Heart right ventricle (tissue), 16 donors: ENCODE results near the gene SPATC1L. TPM values are rescaled to one million over a fixed set of nuclear protein-coding genes. Genes with fewer than 3 reads are reported as not detected.

Experiments
- ATAC-seq, 8 donors: fragments of 200-7000 bp; cut with Tn5 transposase; one replicate each; pipeline ENCODE4 v1.9.1; 2020; ENCODE audit warnings: mild to moderate bottlenecking in 8 of 8, moderate library complexity in 8 of 8, moderate number of reproducible peaks in 1 of 8
- DNase-seq, 2 donors: peaks; one replicate each; pipeline ENCODE4 v3.0.0-alpha.2; 2020
- H3K27ac ChIP-seq, 10 donors: fragments of 200-600 bp; sonication (generic) in 2 of 10; one replicate each; pipeline versions ENCODE4 v1.5.0 to v1.8.0; 2020 to 2022; ENCODE audit warnings: mild to moderate bottlenecking in 3 of 10
- H3K27me3 ChIP-seq, 7 donors: fragments of 200-600 bp; one replicate each; pipeline ENCODE4 v1.8.0; 2021 to 2022; ENCODE audit warnings: mild to moderate bottlenecking in 2 of 7
- H3K36me3 ChIP-seq, 9 donors: fragments of 200-600 bp; sonication (generic) in 1 of 9; one replicate each; pipeline versions ENCODE4 v1.5.0 to v1.8.0; 2020 to 2022; ENCODE audit warnings: mild to moderate bottlenecking in 2 of 9
- H3K4me1 ChIP-seq, 9 donors: fragments of 200-600 bp; sonication (generic) in 1 of 9; one replicate each; pipeline versions ENCODE4 v1.5.0 to v1.8.0; 2020 to 2022; ENCODE audit warnings: mild to moderate bottlenecking in 4 of 9
- H3K4me3 ChIP-seq, 10 donors: fragments of 200-600 bp; sonication (generic) in 2 of 10; one replicate each; pipeline versions ENCODE4 v1.5.0 to v1.8.0; 2020 to 2022; ENCODE audit warnings: mild to moderate bottlenecking in 7 of 10, moderate library complexity in 2 of 10
- H3K9me3 ChIP-seq, 11 donors: fragments of 200-600 bp in 10 of 11; sonication (generic) in 2 of 11; one replicate each; pipeline versions ENCODE4 v1.5.0 to v1.8.0; 2013 to 2022; ENCODE audit warnings: mild to moderate bottlenecking in 2 of 11, control low read depth in 1 of 11, moderate library complexity in 1 of 11
- WGBS, 2 donors: extraction: QIAGEN DNeasy Blood & Tissue Kit; methylation state at CpG; one replicate each; pipeline ENCODE4 v1.1.7; 2013; ENCODE audit warnings: inconsistent platforms in 1 of 2; 5-methylcytosine and 5-hydroxymethylcytosine counted together
- intact Hi-C, 10 donors: fragments of 100-400 bp; cut with DNase I; formaldehyde crosslinking; loops; one replicate each; pipeline versions ENCODE4 v1.11.1 to v1.14.2; 2022
- polyA plus RNA-seq, 2 donors: library from polyadenylated mRNA; stranded (reverse); fragments of 200-250 nt; gene quantifications; one replicate each; pipeline ENCODE4 v1.2.3, GENCODE V29; 2013
- total RNA-seq, 10 donors: library from RNA; stranded (reverse); fragmentation: NEBNext Ultra II Directional in 3 of 10; extraction: Animal tissue kit (Norgen Biotek cat#: 25700) in 3 of 10; gene quantifications; one replicate each; pipeline versions ENCODE4 v1.2.1 to v1.2.4, GENCODE V29; 2021 to 2023
- TF ChIP-seq, protein P1 (sequence below), 9 donors: fragments of 200-600 bp; sonication (generic) in 2 of 9; IDR thresholded peaks; one replicate each; pipeline versions ENCODE4 v1.5.0 to v1.8.0; 2021 to 2022; ENCODE audit warnings: antibody characterized with exemption in 9 of 9, mild to moderate bottlenecking in 5 of 9, moderate library complexity in 1 of 9
- donor health status: Arrhythmogenic right ventricular cardiomyopathy.
- donor health status: ischemic (EF 13 %, LVEDD 7.1; RV severe dilation, severe dysfunction).
- donor health status: healthy with polysubstance abuse.
- donor health status: DM: no; HTN: yes; CAD: no.
- donor health status: DM: no; HTN: no; CAD: no.
- donor health status: ischemic (EF 25% LVEDD 6.9; RV normal size, moderate dysfunction).
- donor health status: ischemic (EF 25% LVEDD 5.7; RV mildly dilated, moderate dysfunction).
- donor health status: healthy.
- donor health status: DM: yes; HTN: yes; CAD: no.
- donor health status: Ischemic cardiomyopathy.
- donor health status: ischemic (EF 35%, LVEDD 5.7; RV mildly dilated, moderate dysfunction).
- donor health status: nonischemic (EF 11% LVEDD 7.7; RV severe dilation, severe dysfunction).
- donor health status: DM: yes; HTN: yes; CAD: no.
- donor health status: PGD.
- donor health status: ischemic (EF 29% LVEDD 5.4; RV normal size, mild dysfunction).
- donor health status: nonischemic (EF 23%, LVEDD 6.1; RV moderate dilation, normal function).

The SPATC1L gene
- total and polyA plus RNA-seq, 12 donors: 4.7 to 14.6 (median 8.4) TPM

DNA sequence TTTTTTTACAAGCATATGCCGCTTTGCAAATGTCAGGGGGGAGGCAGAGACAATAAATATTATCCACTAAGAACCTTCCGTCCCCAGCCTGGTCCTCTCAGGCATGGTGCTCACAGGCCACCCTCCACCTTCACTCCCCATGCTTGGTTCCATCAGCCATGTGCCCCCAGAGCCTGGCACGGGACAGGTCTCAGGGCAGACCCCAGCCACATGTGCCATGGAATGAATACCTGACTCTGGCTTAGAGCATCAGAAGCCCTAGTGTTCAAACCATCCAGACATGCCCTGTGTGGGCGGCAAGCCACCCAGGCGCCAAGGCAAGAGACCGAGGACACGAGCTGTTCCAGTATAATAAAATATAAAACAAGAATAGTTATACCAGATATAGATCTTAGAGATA, 39.0 kb upstream of the SPATC1L start:
- Histone ChIP-seq H3K4me1 (peaks cover 4 to 64% (median 45%) of the 10 kb centered on the region in 9 donors), H3K27ac (no peak overlapping the region), H3K27me3 (no peaks in the 10 kb centered on the region), H3K9me3 (no peaks in the 10 kb centered on the region), H3K36me3 (peaks cover 0 to 49% (median 8%) of the 10 kb centered on the region in 9 donors), H3K4me3 (no peak overlapping the region)
- 87 to 99% methylated on average over 7 of the region's 7 CpGs for WGBS, 2 donors
- intact Hi-C loops: loop anchor here in 2 of 10 donors (5.0 to 10.0 kb wide), 2 partner anchors 62 to 251 kb away; partner anchors contain the start of genes MCM3AP (in 1 of the 2) and YBEY (in 1 of the 2)
- TF ChIP-seq, protein P1, sequence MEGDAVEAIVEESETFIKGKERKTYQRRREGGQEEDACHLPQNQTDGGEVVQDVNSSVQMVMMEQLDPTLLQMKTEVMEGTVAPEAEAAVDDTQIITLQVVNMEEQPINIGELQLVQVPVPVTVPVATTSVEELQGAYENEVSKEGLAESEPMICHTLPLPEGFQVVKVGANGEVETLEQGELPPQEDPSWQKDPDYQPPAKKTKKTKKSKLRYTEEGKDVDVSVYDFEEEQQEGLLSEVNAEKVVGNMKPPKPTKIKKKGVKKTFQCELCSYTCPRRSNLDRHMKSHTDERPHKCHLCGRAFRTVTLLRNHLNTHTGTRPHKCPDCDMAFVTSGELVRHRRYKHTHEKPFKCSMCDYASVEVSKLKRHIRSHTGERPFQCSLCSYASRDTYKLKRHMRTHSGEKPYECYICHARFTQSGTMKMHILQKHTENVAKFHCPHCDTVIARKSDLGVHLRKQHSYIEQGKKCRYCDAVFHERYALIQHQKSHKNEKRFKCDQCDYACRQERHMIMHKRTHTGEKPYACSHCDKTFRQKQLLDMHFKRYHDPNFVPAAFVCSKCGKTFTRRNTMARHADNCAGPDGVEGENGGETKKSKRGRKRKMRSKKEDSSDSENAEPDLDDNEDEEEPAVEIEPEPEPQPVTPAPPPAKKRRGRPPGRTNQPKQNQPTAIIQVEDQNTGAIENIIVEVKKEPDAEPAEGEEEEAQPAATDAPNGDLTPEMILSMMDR (IDR thresholded peaks at IDR 0.05): no peak
- no peak for DNase-seq
- ATAC-seq: no peak

DNA sequence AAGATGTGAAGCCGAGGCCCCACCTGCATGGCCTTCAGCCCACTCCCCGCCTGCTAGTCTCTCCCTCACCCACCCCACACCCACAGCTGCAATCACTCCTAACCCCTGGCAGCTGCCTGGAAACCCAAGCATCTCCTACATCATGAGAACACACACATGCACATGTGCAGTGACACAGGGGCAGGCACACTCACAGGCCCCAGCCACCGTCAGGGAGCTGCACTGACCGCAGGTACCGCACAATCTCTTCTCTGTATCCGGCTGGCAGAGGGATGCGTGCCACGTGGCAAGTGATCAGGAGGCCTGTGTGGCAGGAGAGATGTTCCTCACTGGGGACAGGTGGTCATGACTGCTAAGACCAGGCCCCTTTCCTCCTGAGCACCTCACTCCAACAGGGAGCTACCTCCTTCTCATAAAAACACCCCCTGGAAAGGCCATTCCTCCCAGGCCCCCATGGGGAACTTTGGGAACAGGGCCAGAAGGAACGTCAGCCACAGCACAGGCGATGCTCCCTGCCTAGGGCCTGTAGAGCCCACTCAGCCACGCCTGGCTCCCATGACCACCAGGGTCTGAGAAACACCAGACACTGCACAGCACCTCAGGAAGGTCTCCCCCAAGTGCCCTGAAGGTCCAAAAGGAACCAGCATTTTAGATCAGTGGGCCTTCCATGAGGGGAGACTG, 38.3 kb upstream of the SPATC1L start:
- no peaks in the 10 kb centered on the region for H3K27me3 ChIP-seq
- H3K4me1 ChIP-seq: peaks cover 4 to 59% (median 41%) of the 10 kb centered on the region in 9 donors
- WGBS, 2 donors: 56 to 61% methylated on average over 11 of the region's 11 CpGs
- TF ChIP-seq, protein P1 (IDR thresholded peaks at IDR 0.05): no peak
- H3K9me3 ChIP-seq: no peaks in the 10 kb centered on the region
- peaks cover 0 to 52% (median 8%) of the 10 kb centered on the region in 9 donors for H3K36me3 ChIP-seq
- no peak overlapping the region for H3K4me3 ChIP-seq
- H3K27ac ChIP-seq: peak overlapping the region in 3 of 10 donors; percentile 16 to 32 (median 30)
- DNase-seq (no peak), ATAC-seq (peak in 6 of 8 donors; percentile 2 to 22 (median 12))
- intact Hi-C loops: loop anchor here in 2 of 10 donors (5.0 to 10.0 kb wide), 2 partner anchors 62 to 250 kb away; partner anchors contain the start of genes MCM3AP (in 1 of the 2) and YBEY (in 1 of the 2)

DNA sequence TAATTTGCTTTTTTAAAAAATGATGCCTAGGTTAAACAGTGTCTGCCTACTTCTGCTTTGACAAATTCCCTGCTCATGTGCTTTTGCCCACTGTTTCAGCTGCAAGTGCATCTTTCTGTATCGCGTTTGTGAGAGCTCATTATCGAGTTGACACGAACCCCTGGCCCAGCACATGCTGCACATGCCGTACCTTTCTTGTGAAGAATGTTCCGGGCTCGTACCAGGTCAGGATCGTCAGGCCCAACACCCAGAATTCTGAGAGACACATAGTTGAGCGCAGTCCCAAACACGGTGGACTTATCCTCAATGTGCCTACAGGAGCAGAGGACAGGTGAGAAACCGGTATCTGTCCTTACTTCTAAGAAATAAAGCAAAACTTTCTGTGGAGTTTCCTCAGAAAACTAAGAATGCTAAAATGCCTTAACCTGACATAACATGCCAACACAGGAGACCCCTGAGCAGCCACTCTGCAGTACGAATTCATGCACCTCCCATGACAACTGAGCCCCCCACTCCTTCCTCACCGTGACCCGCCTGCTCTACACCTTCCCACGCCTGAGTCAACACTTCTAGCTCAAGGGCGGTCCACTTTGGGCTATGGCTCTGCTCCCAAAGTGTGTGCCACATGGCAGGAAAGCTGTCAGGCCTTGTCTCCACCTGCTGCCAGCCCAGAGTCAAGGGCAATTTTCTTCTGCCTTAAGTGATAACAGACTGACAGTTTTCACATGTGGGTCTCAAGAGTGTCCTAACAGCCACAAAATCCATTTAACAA, 37.6 kb upstream of the SPATC1L start:
- DNase-seq (peak in 1 of 2 donors; percentile 38), ATAC-seq (peak; percentile 64 to 86 (median 79))
- peak overlapping the region in 3 of 10 donors; percentile 16 to 32 (median 30) for H3K27ac ChIP-seq
- 74 to 76% methylated on average over 16 of the region's 16 CpGs for WGBS, 2 donors
- H3K36me3 ChIP-seq: peaks cover 0 to 57% (median 8%) of the 10 kb centered on the region in 9 donors
- intact Hi-C loops: loop anchor here in 2 of 10 donors (5.0 to 10.0 kb wide), 2 partner anchors 63 to 250 kb away; partner anchors contain the start of genes MCM3AP (in 1 of the 2) and YBEY (in 1 of the 2)
- H3K4me1 ChIP-seq: peaks cover 0 to 52% (median 34%) of the 10 kb centered on the region in 9 donors
- no peaks in the 10 kb centered on the region for H3K27me3 ChIP-seq
- TF ChIP-seq, protein P1 (IDR thresholded peaks at IDR 0.05): peak in 1 of 9 donors; percentile 22
- no peak overlapping the region for H3K4me3 ChIP-seq
- H3K9me3 ChIP-seq: no peaks in the 10 kb centered on the region

DNA sequence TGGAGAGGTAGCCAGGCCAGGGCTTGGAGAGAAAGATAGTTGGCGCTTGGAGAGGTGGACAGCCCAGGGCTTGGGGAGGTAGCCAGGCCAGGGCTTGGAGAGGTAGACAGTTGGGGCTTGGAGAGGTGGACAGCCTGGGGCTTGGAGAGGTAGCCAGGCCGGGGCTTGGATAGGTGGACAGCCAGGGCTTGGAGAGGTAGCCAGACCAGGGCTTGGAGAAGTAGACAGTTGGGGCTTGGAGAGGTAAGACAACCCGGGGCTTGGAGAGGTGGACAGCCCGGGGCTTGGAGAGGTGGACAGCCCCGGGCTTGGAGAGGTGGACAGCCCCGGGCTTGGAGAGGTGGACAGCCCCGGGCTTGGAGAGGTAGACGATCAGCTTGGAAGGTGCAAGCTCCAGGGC, 36.6 kb upstream of the SPATC1L start:
- TF ChIP-seq, protein P1 (IDR thresholded peaks at IDR 0.05): no peak
- WGBS, 2 donors: 93 to 94% methylated on average over 8 of the region's 8 CpGs
- Histone ChIP-seq H3K4me1 (peaks cover 0 to 42% (median 24%) of the 10 kb centered on the region in 9 donors), H3K27ac (no peak overlapping the region), H3K4me3 (no peak overlapping the region), H3K36me3 (peaks cover 0 to 67% (median 16%) of the 10 kb centered on the region in 9 donors), H3K9me3 (no peaks in the 10 kb centered on the region), H3K27me3 (no peaks in the 10 kb centered on the region)
- DNase-seq: no peak
- intact Hi-C loops: loop anchor here in 2 of 10 donors (5.0 to 10.0 kb wide), 2 partner anchors 64 to 249 kb away; partner anchors contain the start of genes MCM3AP (in 1 of the 2) and YBEY (in 1 of the 2)
- no peak for ATAC-seq
